NOMO-1 (cell line): ENCODE results near the gene GJA5.

Source experiments
- DNase-seq, 2 experiments: peaks; one replicate each; lab custom pipeline; 2025; ENCODE audit not compliant: unreplicated experiment in 2 of 2; lab: John Stamatoyannopoulos, UW

The GJA5 gene

DNA sequence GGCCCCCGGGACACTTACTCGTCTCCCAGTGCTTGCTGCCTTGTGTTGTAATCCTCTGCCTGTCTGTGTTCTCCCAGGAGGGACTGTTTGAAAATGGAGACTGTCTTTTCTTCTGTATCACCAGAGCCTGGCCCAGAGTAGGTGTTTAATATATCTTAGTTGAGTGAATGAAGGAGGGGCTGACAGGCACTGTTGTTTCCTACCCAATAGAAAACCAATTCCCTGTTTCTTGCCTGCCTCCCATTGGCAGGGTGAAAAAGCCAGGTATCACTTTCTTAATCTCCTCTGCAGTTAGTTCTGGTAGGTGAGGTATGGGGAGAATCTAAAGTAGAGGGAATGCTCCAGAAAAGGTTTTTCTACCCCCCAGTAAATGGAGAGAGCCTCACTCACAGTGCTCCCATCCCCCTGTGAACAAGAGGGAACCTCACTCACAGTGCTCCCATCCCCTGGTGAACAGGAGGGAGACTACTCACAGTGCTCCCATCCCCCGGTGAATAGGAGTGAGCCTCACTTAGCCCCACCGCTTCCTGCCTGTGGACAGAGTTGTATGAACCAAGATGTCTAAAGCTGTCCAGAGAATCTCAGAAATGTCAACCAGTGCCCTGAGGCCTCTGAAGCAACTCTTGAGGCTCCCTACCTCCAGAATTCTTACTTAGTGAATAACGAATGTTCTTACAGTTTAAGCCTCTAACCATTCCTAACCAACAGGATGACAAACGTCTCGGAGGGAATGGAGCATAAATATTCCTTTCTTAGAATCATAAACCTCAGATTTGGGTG is at the start of gene GJA5:
Gene GJA5, minus strand, starts transcription at position 122 of the 780 bp plus-strand sequence. CDS start 1,364 bp downstream, outside the sequence.
- no peak for DNase-seq

DNA sequence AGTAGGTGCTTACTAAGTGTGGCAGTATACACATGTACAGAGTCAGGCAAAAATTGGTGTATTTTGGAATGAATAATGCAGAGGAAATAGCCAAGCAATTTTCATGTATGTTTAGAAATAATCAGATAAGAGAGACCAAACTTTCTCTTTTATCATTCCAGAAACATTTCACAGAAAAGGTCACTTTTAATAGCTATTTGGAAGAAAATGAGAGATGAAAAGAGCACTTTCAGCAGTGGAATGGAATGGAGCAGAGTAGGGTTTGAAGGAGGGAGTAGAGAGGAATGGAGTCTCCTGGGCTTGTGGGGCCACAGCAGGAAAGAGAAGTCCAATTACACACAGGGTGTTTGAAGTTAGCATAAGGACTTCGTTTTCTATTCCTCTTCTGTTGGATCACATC is 48.8 kb upstream of the GJA5 start:
- DNase-seq, result no peak

DNA sequence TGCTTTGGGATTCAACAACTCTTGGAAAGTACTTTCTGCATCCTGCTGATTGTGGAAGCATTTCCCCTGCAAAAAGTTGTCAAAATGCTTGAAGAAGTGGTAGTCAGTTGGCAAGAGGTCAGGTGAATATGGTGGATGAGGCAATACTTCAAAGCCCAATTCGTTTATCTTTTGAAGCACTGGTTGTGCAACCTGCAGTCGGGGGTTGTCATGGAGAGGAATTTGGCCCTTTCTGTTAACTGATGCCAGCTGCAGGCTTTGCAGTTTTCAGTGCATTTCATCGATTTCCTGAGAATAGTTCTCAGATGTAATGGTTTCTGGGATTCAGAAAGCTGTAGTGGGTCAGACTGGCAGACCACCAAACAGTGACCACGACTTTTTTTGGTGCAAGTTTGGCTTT is 47.6 kb upstream of the GJA5 start:
- no peak for DNase-seq

DNA sequence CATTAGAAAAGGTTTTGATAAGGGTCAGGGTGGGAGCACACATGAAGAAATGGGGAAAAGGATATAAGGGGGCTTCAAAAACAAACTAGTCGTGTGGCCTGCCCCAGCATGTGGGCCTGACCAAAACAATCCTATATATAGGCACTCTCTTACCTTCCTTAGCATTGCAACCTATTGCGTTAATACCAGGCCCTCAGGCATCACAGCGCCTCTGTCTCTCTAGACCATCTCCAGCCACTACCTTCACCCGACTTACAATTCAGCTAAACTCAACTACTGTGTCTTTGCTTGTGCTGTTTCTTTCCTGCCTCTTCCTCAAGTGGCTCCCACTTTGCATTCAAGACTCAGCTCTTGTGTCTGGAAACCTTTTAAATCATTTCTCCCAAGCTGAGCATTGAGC is 47.0 kb upstream of the GJA5 start:
- DNase-seq, result no peak

DNA sequence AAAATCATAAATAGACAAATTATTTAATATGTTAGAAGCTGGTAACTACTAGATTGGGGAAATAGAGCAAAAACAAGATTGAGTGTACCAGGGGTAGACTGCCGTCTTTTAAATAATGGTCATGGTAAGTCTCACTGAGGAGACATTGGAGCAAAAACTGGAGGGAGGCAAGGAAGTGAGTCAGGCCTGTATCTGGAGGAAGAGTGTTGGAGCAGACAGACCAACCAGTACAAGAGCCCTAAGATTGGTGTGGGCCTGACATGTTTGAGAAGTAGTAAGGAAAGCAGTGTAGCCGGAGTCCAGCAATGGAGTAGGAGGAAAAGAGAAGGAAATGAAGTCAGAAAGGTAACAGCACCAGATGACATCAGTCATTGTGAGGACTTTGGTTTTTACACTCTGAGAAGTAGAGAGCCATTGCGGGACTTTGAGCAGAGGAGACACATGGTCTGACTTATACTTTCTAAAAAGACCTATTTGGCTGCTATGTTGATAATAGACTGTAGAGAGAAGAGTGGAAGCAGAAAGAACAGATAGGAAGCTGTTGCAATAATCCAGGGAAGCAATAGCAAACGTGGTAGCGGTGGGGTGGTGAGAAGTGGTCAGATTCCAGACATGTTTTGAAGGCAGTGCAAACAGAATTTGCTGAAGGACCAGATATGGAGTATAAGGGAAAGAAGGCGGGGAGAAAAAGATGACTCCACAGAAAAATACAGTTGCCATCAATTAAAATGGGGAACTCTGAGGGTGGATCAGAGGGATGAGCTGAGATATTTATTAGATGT is 44.7 kb upstream of the GJA5 start:
- no peak for DNase-seq

DNA sequence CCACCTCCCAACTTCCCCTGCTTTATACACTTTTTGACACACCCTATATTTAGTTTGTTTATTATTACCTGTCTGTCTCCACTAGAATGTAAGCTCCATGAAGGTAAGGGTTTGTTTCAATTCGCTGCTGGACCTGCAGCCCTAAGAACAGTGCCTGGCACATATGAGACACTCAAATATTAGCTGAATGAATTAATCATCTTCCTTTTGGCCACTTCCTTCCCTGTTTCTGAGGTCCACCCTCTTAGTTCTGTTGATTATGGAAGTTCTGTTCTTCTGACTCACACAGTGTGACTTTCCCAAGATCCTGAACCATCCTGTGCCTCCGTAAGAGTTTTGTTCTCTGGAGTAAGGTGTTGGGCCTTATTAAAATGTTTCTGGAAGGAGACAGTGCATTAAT is 40.4 kb upstream of the GJA5 start:
- no peak for DNase-seq

DNA sequence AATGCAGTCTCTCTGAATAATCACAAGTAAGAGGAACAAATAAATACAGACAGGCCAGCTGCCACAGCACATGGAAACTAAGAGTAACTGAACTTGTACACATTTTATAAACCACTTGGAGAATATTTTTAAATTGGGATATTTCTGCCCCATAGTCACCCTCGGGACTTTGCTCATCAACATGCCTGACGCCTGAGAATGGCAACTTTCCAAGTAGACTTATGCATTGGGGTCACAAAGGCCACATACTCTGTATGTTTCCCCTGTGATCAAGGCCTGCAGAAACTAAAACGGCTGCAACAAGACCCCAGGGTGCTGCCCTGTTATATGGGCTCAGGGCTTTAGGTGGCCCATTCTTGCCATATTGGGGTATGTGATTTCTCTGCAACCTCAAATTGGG is 38.3 kb upstream of the GJA5 start:
- DNase-seq, result no peak

DNA sequence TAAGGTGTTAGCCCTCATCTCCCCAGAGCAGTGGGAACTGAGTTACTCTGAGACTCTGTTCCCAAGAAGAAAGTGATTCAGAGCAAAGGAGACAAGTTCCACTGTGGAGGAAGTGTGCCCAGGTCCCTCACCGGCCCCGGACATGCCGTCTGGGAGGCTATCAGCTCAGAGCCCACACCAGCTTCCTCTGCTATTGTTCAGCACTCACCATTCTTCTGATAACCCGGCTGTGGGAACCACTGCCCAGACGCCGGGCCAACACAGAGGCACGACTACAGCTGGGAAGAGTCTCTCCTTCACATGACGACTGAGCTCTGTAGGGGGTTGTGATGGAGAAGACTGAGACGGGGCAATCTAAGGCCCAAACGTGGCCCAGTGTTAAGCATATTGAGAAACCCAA is 34.2 kb upstream of the GJA5 start:
- DNase-seq, result no peak

DNA sequence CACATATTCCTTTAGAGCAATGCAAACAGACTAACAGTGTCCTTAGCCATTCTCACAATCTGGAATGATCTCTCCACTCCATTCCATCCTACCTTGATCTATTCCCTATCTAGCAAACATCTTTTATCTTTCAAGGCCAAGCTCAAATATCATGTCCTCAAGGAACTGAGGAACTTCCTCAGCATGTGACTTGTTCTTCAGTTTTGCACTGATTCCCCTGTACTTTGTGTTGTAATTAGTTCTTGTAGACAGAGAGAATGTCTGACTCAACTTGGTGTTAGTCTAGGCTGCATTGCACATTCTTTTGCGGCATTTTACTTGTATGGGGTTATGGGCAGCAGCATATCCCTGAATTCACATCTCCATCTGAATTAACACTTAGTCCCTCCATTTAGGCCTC is 31.5 kb upstream of the GJA5 start:
- DNase-seq, result no peak

DNA sequence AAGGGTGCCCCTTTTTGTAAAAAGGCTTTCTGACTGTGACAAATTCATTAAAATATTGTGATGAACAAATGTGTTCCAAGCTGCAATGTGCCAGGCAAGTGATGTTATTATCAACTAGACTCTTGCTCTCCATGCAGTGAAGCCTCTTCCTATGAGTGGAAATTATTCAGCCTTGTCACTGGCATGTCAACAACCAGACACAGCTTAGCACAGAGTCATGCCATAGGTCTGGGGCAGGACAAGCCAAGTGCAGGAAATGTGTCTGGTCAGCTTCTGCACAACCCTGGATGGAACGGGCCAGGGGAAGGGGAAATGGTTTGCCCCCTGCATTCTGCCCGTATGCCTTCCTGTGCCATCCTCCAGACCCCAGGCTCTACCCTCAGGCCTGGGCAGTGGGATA is 27.4 kb upstream of the GJA5 start:
- DNase-seq, result no peak

DNA sequence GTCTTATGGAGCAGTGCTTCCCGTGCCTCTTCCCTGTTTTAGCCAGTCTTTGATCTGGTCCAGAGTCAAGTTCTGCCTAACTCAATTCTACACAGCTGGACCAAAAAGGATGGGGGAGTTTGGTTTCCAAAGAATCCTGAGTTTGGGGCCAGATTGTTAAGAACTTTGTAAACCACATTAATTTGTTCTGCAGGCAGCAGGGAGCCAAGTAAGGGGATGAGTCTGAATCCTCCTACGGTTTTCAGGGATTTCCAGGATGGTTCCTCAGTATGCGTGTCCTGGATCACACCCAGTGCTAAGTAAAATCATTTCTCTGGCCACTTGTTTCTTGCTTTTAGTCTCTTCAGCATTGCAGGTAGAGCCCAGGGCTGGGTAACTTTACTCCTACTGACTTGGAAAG is 26.1 kb upstream of the GJA5 start:
- no peak for DNase-seq

DNA sequence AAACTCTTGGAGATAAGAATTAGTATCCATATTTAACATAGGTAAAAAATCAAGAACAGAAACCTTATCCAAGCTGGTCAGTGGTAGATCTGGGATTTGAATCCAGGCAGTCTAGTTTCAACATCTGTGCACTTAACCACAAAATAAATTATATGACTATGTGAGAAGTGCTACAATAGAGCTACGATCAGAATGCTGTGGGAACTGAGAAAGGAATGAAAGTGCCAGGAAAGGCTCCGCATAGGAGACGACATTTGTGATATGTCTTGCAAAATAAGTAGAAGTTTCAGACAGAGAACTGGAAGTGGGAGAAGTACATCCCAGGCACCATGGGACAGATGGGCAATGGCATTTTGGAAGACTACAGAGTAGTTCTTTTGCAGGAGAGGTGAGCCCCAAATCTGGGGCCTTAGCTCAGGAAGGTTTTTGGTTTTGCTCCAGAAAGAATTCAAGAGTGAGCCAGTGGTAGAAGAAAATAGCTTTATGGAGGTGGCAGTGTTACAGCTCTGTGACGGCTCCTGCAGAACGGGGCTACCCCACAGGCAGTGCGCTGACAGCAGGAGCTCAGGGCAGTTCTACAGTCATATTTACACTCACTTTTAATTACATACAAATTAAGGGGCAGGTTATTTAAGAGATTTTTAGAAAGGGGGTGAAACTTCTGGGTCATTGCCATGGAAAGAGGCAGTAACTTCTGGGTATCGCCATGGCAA is 25.5 kb upstream of the GJA5 start:
- DNase-seq, result no peak

DNA sequence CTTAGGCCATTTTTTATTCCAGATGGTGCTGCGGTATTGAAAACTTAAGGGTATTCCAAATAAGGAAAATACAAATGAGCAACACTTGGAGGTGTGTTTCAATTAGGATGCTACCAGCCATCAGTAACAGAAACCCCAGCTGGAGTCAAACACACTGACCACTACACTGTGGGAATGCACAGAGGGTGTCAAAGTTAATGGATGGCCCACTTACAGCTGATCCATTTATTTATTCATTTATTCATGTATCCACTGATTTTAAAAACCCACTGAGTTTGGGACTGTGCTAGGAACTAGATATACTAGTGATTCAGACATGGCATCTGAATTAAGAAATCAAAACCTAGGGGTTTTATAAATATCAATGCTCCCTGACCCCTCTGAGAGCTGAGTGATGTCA is 24.5 kb upstream of the GJA5 start:
- no peak for DNase-seq

DNA sequence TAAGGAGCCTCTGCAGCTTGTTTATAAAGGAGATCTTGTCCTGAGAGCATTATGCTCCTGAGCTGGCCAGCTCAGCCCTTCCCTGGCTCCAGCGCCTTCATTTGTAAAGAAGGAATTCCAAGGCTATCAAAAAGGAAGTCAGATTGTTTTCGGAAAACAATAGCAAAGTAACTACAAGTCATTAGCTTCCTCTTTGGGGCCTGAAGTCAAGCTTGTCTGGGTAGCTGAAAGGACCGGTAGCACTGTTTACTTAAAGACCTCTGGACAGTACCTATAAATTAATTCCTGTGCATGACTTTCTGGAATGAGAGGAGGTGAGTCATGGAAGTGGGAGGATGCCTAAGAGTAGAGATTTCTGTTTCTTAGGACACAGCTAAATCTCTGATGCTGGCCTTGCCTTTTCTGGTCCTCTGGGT is 20.7 kb upstream of the GJA5 start:
- DNase-seq, result no peak

DNA sequence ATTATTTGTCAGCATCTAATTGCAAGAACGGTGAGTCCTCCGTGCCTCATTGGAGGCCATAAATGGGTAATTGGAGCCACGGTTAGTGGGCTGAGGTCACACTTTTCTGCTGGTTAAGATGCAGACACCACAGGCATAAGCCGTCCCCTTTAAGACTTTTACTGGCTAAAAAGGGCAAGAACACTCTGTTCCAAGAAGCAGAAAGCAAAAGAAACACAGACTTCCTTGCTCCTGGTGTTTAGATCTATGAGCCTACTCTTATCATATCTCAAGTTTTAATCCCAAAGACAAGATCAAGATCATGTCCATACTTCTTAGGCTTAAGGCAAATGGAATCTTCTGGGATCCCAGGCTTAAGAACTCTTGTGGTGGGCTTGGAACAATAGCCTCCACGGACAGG is 17.3 kb upstream of the GJA5 start:
- DNase-seq, result no peak

DNA sequence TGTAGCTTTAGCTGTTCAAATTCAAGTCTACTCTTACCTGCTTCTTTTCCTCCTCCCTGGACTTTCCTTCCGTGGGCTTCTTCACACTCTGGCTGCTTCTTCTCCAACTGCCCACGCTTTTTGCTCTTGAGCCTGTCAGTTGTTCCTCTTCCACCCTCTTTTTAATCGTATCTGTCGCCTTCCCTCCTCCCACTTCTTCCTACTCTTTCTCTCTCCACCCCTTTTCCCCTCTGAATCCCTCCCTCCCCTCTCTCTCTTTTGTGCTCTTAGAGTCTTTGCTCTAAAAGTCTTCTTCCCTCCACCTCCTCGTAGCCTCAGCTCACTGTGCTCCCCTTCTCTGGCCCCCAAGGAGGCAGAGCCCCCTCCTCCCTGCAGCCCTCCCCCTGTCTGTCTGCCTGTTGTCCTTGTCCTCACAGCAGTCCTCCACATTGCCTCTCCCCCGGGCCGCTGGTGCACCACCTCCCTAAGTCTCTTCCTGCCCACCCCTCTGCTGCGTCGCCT is 12.9 kb upstream of the GJA5 start:
- no peak for DNase-seq

DNA sequence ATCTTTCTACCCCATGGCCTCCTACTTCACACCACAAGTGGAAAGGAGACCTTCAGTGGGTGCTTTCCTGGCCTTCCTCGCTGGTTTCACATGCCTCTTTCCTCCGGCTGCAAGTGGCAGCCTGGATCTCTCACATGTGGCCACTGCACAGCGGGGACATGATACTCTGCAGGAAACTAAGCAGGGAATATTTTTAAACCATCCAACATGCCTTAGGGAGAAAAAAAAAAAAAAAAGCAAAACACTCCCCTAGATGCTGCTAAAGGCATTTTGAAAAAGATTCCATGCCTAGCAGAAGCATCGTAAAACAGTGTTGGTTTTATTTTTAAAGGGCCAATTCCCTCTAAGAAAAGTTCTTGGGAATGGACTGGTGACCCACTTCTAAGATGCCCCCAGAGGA is 12.2 kb upstream of the GJA5 start:
- no peak for DNase-seq

DNA sequence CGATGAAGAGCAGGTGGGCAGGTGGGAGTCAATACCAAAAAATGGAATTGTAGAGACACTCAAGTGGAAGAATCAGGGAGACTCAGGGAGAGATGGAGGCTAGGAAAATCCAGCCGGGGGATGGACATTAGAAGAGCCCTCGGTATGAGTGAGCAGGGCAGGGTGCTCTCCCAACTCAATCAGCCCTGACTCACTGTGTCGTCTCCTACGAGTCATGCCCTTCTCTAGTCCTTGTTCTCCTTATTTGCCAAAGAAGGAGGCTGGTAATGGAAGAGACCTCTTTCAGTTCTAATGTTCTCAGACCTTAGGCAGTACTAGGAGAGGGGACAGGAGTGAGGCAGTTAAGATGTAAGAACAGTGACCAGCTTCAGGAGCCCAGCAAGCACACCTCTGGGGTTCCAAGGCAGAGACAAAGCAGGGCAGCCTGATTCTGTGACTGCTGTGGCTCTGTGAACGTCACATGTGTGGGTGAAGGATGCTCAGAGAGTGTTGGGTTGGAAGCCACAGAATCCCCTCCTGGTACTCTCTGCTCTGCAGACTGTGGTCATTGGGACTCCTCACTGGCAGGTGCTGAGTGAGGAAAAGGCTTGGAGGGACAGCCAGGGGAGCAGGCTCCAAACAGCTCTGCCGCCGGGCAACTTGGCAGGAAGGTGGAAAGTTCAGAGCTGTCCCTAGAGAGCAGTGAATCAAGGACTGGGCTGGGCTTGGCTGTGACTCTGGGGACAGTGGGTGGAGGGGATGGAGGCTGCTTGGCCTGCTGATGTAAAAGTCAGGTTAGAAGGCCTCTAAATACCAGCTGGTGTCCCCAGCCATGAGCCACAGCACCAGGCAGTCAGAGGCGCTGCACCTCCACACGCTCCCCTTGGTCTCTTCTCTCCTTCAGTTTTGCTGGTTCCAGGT is 11.1 kb upstream of the GJA5 start:
- DNase-seq, result no peak

DNA sequence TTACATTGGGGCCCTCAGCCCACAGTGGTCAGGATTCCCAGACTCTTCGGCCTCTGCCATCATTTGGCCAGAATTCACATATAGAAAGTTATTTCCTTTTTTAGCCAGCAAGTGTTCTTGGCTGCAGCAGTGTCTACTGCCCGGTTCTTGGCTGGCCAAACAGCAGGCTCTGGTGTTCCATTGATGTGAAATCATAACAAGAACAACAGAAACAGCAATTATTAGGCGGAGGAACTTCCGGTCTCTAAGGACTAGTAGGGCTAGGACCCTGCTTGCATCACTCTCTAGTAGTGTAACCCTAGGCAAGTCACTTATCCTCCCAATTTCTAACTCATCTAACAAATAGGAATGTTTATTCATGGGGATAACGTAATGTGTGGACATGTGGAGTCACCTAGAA is 8.7 kb upstream of the GJA5 start:
- no peak for DNase-seq

DNA sequence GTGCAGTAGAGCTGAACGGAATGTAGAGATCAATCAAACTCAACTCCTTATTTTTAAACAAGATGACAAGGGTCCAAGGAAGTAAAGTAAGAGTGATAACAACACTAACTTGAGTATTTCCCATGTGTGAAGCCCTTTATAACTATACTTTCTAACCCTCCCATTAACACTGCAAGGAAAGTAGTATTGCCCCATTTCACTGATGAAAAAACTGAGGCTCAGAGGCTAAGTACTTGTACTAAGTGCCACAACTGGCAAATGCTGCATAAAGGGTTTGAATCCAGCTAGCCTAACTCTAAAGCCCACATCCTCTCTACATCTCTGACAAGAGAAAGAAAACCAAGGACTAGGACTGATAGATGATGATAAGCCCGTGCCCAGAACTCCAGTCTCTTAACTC is 8.2 kb upstream of the GJA5 start:
- DNase-seq, result no peak

DNA sequence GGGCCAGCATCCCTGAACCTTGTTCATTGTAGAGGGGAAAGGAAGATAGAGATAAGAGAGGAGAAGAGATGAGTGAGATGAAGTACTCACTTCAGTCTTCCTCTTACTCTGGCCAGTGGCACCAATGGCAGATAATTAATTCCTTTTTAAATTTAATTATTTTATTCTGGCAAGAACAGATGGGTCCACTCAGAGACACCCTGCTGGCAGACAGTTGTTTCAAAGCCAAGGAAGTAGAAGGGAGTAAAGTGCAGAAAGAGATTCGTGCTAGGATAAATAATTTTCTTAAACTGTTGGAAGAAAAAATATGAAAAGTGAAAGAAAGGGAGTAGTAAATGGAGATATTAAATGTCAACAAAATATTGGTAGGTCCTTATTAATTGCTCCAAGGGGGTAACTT is 7.7 kb upstream of the GJA5 start:
- DNase-seq, result no peak
